ENCODE results near the gene ZC3H6.
"Not testable (repeated sequence)": the region's sequence is repeated elsewhere in the genome, so short reads cannot be mapped to it uniquely, and the experiment has no call there.

Gene ZC3H6

DNA sequence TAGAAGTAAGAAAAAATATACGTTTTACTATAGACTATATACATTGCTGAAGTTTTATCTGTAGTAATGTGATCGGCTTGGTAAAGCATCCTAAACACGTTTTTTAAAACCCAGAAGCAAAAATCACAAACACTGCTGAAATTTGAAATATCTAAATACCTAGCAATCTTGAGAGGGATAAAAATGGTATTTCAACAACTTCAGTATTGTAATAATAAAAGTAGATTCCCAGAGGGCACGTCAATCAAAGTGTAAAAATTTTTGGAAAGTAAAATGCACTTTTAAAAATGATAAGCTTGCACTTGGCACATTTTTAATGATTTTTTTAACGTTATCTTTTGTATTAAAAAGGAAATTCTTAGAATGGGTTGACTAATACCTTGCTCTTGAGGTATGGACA is 1.6 kb downstream of the ZC3H6 start:
- DNase-seq: no peak

DNA sequence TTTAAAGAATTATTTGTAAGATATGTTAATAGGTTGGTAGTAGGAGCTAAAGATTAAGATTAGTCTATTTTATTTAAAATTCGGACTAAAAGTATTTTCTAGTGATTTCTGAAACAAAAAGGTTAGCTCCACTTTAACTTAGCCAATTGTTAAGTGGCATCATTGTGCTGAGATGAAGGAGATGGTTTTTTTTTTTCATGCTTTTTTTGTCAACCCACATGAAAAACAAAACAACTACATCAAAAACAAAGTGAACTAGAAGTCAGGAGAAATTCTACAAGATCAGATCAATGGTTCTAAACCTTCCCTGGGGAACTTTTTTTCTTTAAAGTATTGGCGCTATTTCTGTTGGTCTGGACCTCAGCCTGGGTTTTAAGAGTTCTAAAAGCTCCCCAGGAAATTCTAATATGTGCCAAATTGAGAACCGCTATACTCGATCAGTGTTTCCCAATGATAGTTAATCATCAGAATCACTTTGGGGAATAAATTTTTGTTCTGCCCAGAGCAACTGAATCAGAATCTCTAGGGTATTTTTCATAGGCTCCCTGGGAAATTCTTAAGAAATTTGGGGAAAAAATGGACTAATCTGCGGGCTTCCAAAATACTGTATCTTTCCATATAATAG is 2.3 kb downstream of the ZC3H6 start:
- DNase-seq: no peak

DNA sequence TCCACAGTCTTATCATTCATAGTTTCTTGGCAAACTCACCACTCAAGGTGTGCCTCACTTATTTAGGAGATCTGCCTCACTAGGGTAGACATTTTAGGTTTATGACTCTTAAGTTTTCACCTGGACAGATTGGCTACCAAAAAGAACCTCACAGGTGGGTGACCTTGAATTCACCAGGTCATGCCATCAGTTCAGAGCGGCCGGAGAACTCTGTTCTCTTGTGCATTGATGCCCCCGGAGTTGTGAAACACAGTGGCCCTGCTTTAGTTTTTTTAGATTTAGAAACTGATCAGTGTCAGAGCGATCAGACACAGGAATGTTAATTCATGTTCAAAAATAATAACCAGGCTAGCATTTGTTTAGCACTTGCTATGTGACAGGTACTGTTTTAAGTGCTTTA is 6.7 kb downstream of the ZC3H6 start:
- not testable (repeated sequence) for DNase-seq

DNA sequence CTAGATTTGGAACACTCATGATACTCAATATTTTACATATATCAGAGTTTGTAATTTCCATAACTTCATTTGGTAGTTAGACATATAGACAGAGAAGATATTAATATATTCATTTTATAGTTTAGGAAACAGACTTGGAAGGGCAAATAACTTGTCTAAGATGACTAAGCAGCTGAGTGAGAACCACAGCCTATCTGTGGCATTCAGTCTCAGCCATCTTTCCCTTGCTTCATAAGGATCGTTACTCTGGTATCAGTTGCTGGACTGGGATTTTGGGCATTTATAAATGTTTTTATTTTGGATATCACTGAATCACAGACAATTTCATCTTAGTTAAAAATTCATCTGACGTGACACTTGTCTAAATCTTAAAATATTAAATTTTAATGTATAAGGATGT is 8.1 kb downstream of the ZC3H6 start:
- DNase-seq: not testable (repeated sequence)

DNA sequence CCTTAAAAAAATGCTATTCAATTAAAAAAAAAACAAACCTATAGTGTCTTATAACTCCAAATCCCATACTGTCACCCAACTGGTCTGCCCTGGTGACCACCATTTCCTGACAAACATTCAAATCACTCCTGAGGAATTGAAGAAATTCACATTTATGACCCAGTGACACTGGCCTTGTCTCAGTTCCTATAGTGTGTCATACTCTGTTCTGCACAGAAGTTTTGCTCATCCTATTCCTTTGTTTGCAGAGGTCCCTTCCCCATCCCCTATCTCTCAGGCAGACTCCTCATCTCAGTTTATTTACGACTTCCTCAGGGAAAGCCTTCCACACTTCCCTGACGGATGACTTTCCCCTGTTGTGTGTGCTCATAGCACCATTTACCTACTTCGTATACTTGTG is 14.7 kb downstream of the ZC3H6 start:
- DNase-seq: no peak

DNA sequence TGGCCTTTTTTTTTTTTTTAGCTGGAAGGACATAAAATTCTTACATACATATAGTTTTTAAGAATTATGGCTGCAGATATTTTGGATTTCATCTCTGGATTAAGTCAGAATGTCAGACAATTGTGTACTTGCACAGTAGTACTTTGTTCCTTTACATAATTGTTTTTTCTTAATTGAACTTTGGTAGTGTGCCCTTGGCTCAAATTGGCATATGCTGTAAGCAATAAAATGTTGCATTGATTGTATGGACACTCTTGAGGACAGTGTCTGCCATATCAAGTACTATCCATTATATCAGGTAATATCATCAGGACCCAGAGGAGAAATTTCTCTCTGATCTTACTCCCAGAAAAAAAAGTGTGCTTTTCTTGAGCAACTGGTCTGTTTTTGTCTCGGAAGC is 15.3 kb downstream of the ZC3H6 start:
- no peak for DNase-seq

DNA sequence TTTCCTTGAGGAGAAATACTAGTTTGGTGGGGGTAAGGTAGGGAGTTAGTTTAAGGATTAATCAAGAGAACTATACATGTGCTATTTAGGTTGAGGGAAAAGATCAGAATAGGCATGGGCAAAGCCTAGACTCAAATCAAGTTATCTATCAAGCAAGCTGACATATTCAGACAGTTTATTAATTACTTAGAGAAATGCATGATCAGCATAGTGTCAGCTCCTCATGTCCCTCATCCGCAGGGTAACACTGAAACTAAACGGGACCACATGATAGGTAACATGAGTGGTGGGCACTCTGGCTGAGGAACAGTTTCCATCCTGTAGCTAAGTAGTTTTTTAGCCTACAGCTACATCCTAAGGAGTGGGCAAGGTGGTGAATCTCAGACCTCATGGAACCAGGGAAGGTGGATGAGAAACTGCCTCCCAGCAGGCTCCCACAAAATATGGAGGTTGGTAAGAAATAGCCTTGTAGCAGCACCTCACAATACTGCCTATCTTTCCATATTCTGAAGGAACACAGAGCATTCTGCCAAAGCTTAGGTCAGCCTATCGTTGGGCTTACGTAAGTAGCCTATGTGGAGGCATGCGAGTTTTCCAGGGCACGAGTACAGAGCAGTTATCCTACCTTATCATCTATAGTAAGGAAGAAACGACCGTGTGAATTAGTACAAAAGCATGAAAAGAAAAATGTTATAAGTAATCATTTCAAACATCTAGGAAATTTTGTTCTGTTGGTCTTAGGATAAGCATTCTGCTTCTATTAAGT is 18.4 kb downstream of the ZC3H6 start:
- DNase-seq: no peak

DNA sequence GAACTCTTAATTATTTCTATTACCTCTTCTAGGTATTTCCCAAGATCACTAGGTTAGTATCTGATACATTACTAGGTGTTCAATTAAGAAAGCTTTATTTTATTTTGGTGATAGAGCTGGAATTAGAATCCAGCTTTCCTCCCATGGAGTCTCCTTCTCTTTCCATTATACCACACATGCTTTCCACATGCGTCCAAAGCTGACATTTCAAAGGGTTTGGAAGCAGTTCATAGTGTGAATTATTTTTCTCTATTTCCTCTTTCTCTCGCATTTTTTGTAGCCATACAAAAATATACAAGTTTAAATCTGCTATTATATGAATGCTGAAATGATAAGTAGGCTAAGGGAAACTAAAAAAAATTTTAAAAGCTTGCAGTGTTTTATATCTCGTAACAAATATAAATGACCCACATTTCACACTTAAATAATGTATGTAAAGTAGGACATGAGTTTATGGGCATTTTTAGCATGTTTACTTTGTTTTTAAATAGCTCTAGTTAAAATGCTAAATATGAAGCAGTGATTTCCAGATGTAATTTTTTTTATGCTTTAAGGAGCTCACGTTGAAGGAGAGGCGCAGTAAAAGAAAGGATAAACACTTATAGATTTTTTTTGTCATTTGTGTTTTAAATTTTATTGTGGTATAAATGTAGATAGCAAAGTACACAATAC is 20.1 kb downstream of the ZC3H6 start:
- no peak for DNase-seq

DNA sequence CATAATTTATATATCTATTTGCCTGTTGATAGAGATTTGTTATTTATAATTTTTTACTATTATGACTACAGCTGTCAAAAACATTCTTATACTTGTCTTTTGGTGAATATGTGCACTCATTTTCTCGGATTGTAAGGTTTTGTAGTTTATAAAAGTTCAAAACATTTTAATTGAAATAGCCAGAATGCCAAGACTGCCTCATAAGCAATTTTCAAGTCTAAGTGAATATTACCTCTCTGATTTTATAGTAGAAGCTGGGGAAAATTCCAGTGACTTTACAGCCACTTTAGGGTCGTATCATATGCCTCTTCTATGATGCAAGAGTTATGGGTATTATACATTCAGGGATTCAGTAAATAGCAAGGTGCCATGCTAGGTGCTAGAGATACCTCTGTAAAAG is 21.0 kb downstream of the ZC3H6 start:
- DNase-seq: no peak

DNA sequence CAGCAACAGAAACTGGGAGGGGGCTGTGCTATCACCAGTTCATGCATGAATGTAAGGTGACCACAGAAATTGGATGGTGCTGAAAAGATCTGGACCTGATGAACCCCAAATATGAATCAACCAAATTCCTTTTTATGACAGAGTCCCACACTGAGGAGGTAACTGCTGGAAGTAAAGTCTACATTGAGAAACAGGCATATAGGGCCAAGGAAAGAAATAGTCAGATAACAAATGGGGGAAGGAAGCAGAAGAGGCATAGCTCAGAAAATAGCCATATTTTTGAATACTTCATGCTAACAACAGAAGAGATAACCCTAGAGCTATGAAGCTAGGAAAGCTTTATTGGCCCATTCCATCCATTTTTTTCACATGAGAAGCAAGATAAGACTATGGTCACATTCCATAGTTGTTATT is 25.8 kb downstream of the ZC3H6 start:
- no peak for DNase-seq

DNA sequence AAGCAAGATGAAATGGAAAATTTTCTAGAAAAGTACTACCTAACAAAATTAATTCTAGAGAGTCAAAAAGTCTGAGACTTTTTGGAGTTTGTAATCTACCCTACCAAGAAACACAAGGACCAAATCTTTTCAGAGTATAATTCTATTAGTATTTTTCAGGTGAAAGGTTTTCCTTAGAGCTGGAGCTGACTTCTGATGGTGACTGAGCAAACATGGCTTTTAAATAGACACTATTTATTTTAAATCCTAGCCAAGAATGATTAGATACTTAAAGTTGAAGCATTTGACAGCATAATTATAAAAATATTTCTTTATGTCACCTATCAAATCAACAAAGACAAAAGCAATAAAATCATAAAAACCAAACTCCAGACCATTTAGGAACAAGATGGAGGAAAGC is 26.6 kb downstream of the ZC3H6 start:
- no peak for DNase-seq

DNA sequence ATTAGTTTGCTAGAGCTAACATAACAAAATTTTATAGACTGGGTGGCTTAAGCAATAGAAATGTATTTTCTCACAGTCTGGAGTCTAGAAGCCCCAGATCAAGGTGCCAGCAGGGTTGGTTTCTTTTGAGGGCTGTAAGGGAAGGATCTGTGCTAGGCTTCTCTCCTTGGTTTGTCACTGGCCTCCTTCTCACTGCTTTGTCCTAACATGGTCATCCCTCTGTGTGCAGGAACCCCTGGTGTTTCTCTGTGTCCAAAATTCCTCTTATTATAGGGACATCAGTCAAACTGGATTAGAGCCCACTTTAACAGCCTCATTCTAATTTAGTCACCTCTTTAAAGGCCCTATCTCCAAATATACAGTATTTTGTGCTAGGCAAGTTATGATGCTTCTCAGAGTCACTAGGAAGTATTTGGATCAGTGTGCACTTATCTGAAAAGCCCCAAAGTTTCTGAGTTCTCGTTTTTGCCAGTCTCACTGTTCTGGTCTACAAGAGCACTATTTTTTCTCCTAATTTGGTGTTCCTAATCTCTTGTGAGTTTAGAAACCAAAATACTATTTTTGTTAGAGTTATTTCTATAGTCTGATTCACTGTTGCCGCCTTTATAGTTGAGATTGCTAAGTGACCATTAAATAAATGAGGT is 29.0 kb downstream of the ZC3H6 start:
- DNase-seq: no peak

DNA sequence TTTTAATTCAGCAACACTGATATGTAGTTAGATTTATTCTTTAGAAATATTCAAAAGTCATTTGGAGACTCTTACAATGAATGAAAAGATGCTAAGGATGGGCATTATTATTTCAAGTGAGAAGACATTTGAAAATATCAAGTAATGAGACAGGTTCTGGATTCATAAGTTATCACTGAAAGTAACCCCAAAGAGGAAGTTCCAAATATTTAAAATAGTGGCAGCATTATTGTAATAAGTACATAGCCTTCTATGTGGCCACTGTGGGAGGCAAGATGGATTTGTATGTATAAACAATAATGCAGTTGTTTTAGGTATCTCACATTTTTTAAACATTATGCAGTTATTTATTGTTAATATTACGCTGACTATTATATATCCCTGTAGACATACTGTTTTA is 29.7 kb downstream of the ZC3H6 start:
- DNase-seq: no peak

DNA sequence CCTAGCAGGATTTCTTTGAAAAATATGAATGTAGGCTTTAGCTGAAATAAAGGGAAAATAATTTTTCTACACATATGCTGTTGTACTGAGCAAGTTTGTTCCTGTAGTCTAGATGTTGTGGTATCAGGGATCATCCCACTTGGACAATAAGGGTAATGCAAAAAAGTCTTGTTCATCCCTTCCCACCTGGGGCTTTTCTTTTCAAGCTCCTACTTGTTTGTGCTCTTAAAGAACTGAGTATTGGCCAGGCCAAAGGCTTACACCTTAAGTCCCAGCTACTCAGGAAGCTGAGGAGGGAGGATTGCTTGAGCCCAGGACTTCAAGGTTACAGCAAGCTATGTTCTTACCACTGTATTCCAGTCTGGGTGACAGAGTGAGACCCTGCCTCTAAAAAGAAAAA is 35.5 kb downstream of the ZC3H6 start:
- no peak for DNase-seq

DNA sequence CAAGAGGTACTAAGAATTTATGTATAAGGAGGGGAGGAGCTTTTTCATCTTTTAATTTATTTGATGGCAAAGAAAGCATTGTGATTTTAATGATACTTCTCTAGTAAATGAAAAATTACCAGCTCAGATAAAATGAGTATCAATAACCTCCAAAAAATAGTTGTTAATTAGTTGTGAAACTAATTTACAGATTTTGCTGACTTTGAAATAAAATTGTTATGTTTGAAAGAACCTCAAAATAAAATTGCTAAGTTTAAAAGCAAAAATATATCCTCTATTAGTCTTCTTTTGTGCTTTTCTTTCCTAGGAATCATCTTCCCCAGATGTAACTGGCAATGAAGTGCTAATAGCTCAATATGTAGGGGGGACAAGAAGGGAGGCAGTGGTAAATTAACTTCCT is 36.5 kb downstream of the ZC3H6 start:
- DNase-seq: no peak

DNA sequence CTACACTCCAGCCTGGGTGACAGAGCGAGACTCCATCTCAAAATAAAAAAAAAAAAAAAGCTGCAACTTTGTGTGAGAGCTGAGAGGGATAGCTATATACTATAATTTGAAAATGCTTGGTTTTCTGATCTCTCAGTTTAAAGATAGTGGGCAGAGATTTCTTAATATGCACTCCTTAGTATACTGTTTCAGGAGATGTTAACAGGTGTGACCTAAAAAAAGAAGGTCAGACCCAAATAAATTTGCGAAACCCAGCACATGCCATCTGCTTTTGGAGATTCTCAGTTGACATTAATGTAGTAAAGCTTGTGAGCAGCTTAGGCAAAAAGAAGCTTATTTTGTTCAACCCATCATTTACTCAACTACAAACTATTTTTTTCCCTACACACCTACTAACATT is 37.4 kb downstream of the ZC3H6 start:
- no peak for DNase-seq

DNA sequence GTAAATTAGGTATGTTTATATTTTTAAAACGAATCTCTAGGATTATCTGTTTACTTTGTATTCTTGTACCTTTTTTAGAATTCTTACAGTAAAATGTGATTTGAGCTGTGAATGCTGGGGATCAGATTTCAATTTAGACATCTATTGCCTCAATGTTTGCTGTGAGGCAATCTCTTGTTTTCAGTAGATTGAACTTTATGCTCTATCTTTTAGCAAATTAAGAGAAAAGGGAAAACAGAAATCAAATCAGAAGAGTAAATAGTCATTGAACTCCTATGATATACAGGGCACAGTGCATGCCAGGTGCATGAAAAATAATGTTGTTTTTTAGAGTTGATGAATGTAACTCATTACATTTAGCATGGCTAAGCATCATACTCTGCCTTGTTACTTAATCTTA is 39.5 kb downstream of the ZC3H6 start:
- no peak for DNase-seq

DNA sequence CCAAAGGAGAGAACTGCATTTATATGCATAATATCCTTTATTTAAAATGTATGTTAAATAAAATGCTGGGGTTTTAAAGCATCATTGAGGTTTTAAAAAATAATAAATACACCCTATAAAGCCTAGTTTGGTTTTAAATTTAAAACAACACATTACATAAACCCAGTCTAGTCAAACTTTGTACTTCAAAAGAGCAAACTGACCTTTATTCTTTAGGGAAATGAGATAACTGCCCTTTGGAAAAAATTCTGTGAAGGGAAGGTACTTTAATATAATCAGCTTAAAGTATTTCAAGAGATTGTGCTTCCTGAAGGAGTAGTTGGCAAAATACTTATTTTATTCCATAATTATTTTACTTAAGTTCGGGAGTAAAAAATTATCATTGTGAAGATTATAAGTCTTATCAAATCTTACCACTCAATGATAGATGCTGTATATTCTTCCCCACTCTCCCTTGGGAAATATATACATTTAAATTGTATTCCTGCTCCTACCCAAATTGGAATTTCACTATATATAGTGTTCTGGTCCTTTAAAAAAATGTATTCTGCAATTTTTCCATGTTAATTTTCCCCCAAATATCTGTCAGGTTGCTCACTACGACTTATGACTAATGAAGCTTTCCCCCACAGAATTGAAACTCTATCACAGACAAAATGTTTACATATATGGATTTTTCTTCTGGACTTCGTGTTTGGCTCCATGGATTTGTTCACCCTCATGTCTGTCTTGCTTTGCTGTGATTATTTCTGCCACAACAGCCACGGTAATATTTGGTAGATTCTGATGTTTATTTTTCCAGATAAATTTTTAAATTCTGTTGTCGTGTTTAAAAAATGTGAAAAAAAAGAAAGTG is 42.1 kb downstream of the ZC3H6 start:
- no peak for DNase-seq

DNA sequence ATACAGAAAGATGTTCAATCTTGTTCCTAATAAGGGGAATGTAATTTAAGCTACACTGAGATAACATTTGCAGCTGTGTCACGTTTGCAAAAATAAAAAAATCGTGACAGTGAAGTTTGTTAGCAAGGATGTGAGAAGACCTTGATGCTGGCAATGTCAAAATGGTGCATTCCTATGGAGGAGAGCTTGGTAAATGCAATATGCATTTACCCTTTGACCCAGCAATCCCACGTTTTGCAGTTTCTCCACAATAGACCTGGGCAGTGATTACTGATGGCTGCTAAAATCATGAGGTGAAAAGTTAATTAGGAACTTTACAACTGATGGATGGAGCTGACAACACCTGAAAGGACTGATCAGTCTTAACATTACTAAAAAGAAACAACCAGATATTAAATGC is 43.1 kb downstream of the ZC3H6 start:
- no peak for DNase-seq

DNA sequence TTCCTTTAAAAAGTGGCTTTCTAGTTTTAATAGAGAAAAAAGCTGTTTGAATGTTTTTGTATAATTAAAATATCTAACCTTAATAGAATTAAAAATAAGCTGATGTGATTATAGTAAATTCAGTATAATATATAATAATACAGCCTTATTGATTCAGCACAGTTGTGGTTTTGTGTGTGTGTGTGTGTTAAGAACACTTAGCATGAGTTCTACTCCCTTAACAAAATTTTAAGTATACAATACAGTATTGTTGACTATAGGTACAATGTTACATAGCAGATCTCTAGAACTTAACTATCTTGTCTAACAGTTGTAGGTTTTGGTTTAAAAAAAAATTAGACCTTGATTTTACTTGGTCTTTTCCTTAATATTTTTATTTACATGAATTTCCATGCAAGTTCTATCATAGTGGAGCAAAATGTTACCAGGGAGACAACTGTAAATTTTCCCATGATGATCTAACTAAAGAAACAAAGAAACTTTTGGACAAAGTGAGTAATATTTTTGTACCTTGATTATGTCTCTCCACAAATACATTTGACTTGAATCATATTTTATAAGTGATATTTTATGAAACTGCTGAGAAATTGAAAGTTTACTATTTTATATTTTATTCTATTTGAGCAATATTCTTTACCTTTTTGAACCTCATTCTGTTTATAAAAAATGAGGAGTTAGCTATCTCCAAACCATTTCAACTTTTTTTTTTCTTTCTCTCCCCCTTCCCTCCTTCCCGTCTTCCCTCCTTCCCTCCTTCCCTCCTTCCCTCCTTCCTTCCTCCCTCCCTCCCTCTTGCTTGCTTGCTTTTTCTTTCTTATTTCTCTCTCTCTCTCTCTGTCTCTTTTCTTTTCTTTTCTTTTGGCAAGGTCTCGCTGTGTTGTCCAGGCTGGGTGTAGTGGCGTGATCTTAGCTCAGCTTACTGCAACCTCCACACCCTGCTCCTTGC is 46.3 kb downstream of the ZC3H6 start:
- DNase-seq: no peak

DNA sequence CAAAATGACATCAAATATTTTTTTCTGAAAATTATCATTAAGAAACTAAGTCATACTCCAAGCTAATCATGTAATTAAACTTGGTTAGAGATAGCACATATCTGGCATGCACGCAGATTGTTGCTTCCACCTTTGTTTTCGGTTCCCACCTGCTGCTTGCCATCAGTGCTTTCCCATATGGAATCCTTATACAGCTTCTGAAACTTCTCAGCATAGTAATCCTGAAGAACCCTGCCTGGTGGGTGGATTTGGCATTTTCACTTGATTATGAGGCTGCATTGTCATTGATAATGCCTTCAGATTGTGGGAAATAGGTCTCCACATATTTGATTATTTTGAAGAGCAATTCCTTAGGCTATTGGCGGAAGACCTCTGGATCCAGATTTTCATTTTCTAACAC is 47.5 kb downstream of the ZC3H6 start:
- no peak for DNase-seq

Measured in NCI-H1436 treated with DMSO at 0.1 percent for 48 hours (cell line).